ENCODE data around the gene LYPLA2.

GRCh38 chr1:23787701-23788100, 3.2 kb upstream of the LYPLA2 start:
- no peak for TF ChIP-seq CTCF (IDR thresholded peaks at IDR 0.05; ENCODE audit: low read depth, low read length, missing input control)
- TF ChIP-seq RAD21 (IDR thresholded peaks at IDR 0.05), result no peak

Data from liver (tissue), 3 donors.